H9 (cell line): ENCODE data around the gene TOR1A. TPM values are rescaled to one million over a fixed set of nuclear protein-coding genes. Genes with fewer than 3 reads are reported as not detected.
"Not testable (repeated sequence)": the region's sequence is repeated elsewhere in the genome, so short reads cannot be mapped to it uniquely, and the experiment has no call there.

Experiments used
- DNase-seq: peaks from one replicate; pipeline ENCODE4 v3.0.0-alpha.2; 2017
- H2AFZ ChIP-seq: one replicate; pipeline ENCODE4 v1.6.1; 2013; ENCODE audit warnings: mild to moderate bottlenecking, low read length, control low read depth, moderate library complexity
- H2AK5ac ChIP-seq: 2 replicates; pipeline ENCODE4 v1.6.1; 2013; ENCODE audit warnings: low read length, control low read depth, mixed read lengths; ENCODE audit not compliant: insufficient read length
- H2BK120ac ChIP-seq: one replicate; pipeline ENCODE4 v1.6.1; 2013; ENCODE audit warnings: low read depth, mild to moderate bottlenecking, low read length, control low read depth, inconsistent platforms; ENCODE audit not compliant: poor library complexity, severe bottlenecking
- H2BK12ac ChIP-seq: 2 replicates; pipeline ENCODE4 v1.6.1; 2013; ENCODE audit warnings: low read length, control low read depth, mixed read lengths, low read depth; ENCODE audit not compliant: insufficient read length
- H2BK15ac ChIP-seq: 2 replicates; pipeline ENCODE4 v1.6.1; 2013; ENCODE audit warnings: low read depth, low read length, control low read depth
- H2BK20ac ChIP-seq: one replicate; pipeline ENCODE4 v1.6.1; 2013; ENCODE audit warnings: low read depth, mild to moderate bottlenecking, low read length, control low read depth, inconsistent platforms; ENCODE audit not compliant: poor library complexity, severe bottlenecking
- H2BK5ac ChIP-seq: 2 replicates; pipeline ENCODE4 v1.6.1; 2013; ENCODE audit warnings: low read length, control low read depth, mixed read lengths; ENCODE audit not compliant: insufficient read length
- H3K14ac ChIP-seq: 2 replicates; pipeline ENCODE4 v1.6.1; 2013; ENCODE audit warnings: low read length, control low read depth; ENCODE audit not compliant: insufficient read depth
- H3K18ac ChIP-seq: 2 replicates; pipeline ENCODE4 v1.6.1; 2013; ENCODE audit warnings: low read depth, mild to moderate bottlenecking, mixed read lengths, low read length, control low read depth; ENCODE audit not compliant: insufficient read length
- H3K23ac ChIP-seq: 2 replicates; pipeline ENCODE4 v1.6.1; 2013; ENCODE audit warnings: low read length, control low read depth, mixed read lengths, low read depth; ENCODE audit not compliant: insufficient read length
- H3K23me2 ChIP-seq: 2 replicates; pipeline ENCODE4 v1.6.1; 2013; ENCODE audit warnings: low read depth, mild to moderate bottlenecking, mixed read lengths, low read length, control low read depth; ENCODE audit not compliant: insufficient read length, poor library complexity, severe bottlenecking
- H3K27ac ChIP-seq: 2 replicates; pipeline ENCODE4 v1.5.1; 2013; ENCODE audit warnings: low read length, control low read depth, mixed read lengths, low read depth; ENCODE audit not compliant: insufficient read length
- H3K27me3 ChIP-seq: 2 replicates; pipeline ENCODE4 v1.6.1; 2013; ENCODE audit warnings: low read length, control low read depth, inconsistent platforms; ENCODE audit not compliant: insufficient read depth
- H3K4ac ChIP-seq: 2 replicates; pipeline ENCODE4 v1.6.1; 2013; ENCODE audit warnings: low read depth, mild to moderate bottlenecking, control low read depth, inconsistent platforms, low read length, moderate library complexity
- H3K4me1 ChIP-seq: 2 replicates; pipeline ENCODE4 v1.6.1; 2013; ENCODE audit warnings: low read length, control low read depth, inconsistent platforms; ENCODE audit not compliant: insufficient read depth
- H3K4me2 ChIP-seq: 2 replicates; pipeline ENCODE4 v1.6.1; 2013; ENCODE audit warnings: low read length, control low read depth, mixed read lengths; ENCODE audit not compliant: insufficient read length, insufficient read depth
- H3K56ac ChIP-seq: 2 replicates; pipeline ENCODE4 v1.6.1; 2013; ENCODE audit warnings: low read depth, mild to moderate bottlenecking, mixed read lengths, low read length, control low read depth; ENCODE audit not compliant: insufficient read length
- H3K79me1 ChIP-seq: 2 replicates; pipeline ENCODE4 v1.6.1; 2013; ENCODE audit warnings: low read depth, mild to moderate bottlenecking, moderate library complexity, low read length, control low read depth, inconsistent platforms; ENCODE audit not compliant: insufficient read depth, poor library complexity, severe bottlenecking
- H3K79me2 ChIP-seq: 2 replicates; pipeline ENCODE4 v1.6.1; 2013; ENCODE audit warnings: low read length, control low read depth, inconsistent platforms; ENCODE audit not compliant: insufficient read depth
- H3K9ac ChIP-seq: 2 replicates; pipeline ENCODE4 v1.6.1; 2013; ENCODE audit warnings: low read length, control low read depth, mixed read lengths; ENCODE audit not compliant: insufficient read length; ENCODE audit errors: extremely low read depth
- H3K9me3 ChIP-seq: one replicate; pipeline ENCODE4 v1.6.1; 2013; ENCODE audit warnings: low read depth, low read length, inconsistent platforms; ENCODE audit not compliant: control insufficient read depth
- H3T11ph ChIP-seq: one replicate; pipeline ENCODE4 v1.6.1; 2013; ENCODE audit warnings: mild to moderate bottlenecking, low read length, control low read depth, inconsistent platforms
- H4K20me1 ChIP-seq: one replicate; pipeline ENCODE4 v1.6.1; 2013; ENCODE audit not compliant: control insufficient read depth, insufficient read length, insufficient read depth
- H4K5ac ChIP-seq: 2 replicates; pipeline ENCODE4 v1.6.1; 2013; ENCODE audit warnings: low read depth, mild to moderate bottlenecking, mixed read lengths, low read length, control low read depth; ENCODE audit not compliant: insufficient read length
- H4K8ac ChIP-seq: replicated peaks from 2 replicates; pipeline ENCODE4 v1.6.1; 2013; ENCODE audit warnings: low read length, control low read depth, mixed read lengths, low read depth; ENCODE audit not compliant: insufficient read length
- H4K91ac ChIP-seq: 2 replicates; pipeline ENCODE4 v1.6.1; 2013; ENCODE audit warnings: low read depth, mild to moderate bottlenecking, moderate library complexity, mixed read lengths, low read length, control low read depth; ENCODE audit not compliant: insufficient read length
- H3K27ac Mint-ChIP-seq, 3 experiments: 2 replicates in 2 of 3; 3 replicates in 1 of 3; pipeline ENCODE4 v1.8.0; 2020 to 2021; ENCODE audit warnings: mixed read lengths in 3 of 3, mild to moderate bottlenecking in 1 of 3, moderate library complexity in 1 of 3
- H3K27me3 Mint-ChIP-seq: 2 replicates; pipeline ENCODE4 v1.8.0; 2021; ENCODE audit warnings: low read depth, mild to moderate bottlenecking, moderate library complexity, mixed read lengths
- H3K36me3 Mint-ChIP-seq, 3 experiments: 2 replicates in 2 of 3; 3 replicates in 1 of 3; pipeline ENCODE4 v1.8.0; 2020 to 2021; ENCODE audit warnings: low read depth in 3 of 3, mixed read lengths in 3 of 3; ENCODE audit not compliant: insufficient read depth in 1 of 3
- H3K4me1 Mint-ChIP-seq, 2 experiments: 2 replicates each; pipeline ENCODE4 v1.8.0; 2020; ENCODE audit warnings: mixed read lengths in 2 of 2
- H3K4me3 Mint-ChIP-seq, 2 experiments: 2 replicates in 1 of 2; 3 replicates in 1 of 2; pipeline ENCODE4 v1.8.0; 2020 to 2021; ENCODE audit warnings: mild to moderate bottlenecking in 2 of 2, mixed read lengths in 2 of 2, moderate library complexity in 1 of 2
- H3K9me3 Mint-ChIP-seq, 2 experiments: 2 replicates in 1 of 2; 3 replicates in 1 of 2; pipeline ENCODE4 v1.8.0; 2020; ENCODE audit warnings: mild to moderate bottlenecking in 2 of 2, mixed read lengths in 2 of 2, moderate library complexity in 1 of 2
- CTCF ChIP-seq: fragments of 200-600 bp; sonication (generic); conservative IDR thresholded peaks from 3 replicates; pipeline ENCODE4 v1.8.0; 2021; ENCODE audit warnings: antibody characterized with exemption, mild to moderate bottlenecking
- WGBS: extraction: QIAGEN DNeasy Blood & Tissue Kit; methylation state at CpG from one replicate; pipeline ENCODE4 v1.1.7; 2013; ENCODE audit warnings: missing lambda C conversion rate, low lambda C conversion rate, mixed read lengths; ENCODE audit not compliant: insufficient read length; ENCODE audit errors: extremely low coverage; 5-methylcytosine and 5-hydroxymethylcytosine counted together
- total RNA-seq: library from RNA; stranded (reverse); gene quantifications from 2 replicates; pipeline ENCODE4 v1.2.1, GENCODE V29; 2021

TOR1A gene
- total RNA-seq, 1 experiment from 2014 or later = 60.1 TPM

GRCh38 chr9:129798973-129799372, 25.0 kb downstream of the TOR1A start:
- no peak overlapping the region for H3K18ac ChIP-seq
- H3K27me3 Mint-ChIP-seq = peaks cover 9% of the 10 kb centered on the region
- H2BK12ac ChIP-seq = no peak overlapping the region
- DNase-seq = no peak
- no peak overlapping the region for H3K23ac ChIP-seq
- no peak overlapping the region for H3K27ac Mint-ChIP-seq
- no peak overlapping the region for H3K4me2 ChIP-seq
- H2BK5ac ChIP-seq = no peak overlapping the region
- no peaks in the 10 kb centered on the region for H3K9me3 ChIP-seq
- no peak overlapping the region for H3K56ac ChIP-seq
- H2BK120ac ChIP-seq = no peak overlapping the region
- H2BK15ac ChIP-seq = no peak overlapping the region
- H3K4ac ChIP-seq = no peak overlapping the region
- no peak overlapping the region for H3K9ac ChIP-seq
- no peak overlapping the region for H2AFZ ChIP-seq
- WGBS = no CpG with 5 or more reads among the region's 6 CpGs
- H4K8ac ChIP-seq = no peak overlapping the region
- no peak overlapping the region for H3K27ac ChIP-seq
- no peak overlapping the region for H4K5ac ChIP-seq
- no peaks in the 10 kb centered on the region for H3K27me3 ChIP-seq
- H3K4me1 ChIP-seq = peaks cover 2% of the 10 kb centered on the region; the same call in 1 of the 2 replicates
- no peak for TF ChIP-seq CTCF
- H3K36me3 Mint-ChIP-seq = peaks cover 0 to 2% (median 1%) of the 10 kb centered on the region in 3 experiments; a peak in 3 of 7 replicates
- H3K4me3 Mint-ChIP-seq = no peak overlapping the region
- no peak overlapping the region for H3K14ac ChIP-seq
- H4K91ac ChIP-seq = no peak overlapping the region
- no peaks in the 10 kb centered on the region for H3K79me1 ChIP-seq
- H3K4me1 Mint-ChIP-seq = peaks cover 2 to 5% of the 10 kb centered on the region in 2 experiments
- H3K23me2 ChIP-seq = peaks cover 6% of the 10 kb centered on the region
- peaks cover 0 to 3% of the 10 kb centered on the region in 2 experiments; a peak in 2 of 5 replicates for H3K9me3 Mint-ChIP-seq
- H3K79me2 ChIP-seq = no peaks in the 10 kb centered on the region
- no peak overlapping the region for H2BK20ac ChIP-seq
- H3T11ph ChIP-seq = no peak overlapping the region
- H2AK5ac ChIP-seq = no peak overlapping the region
- no peaks in the 10 kb centered on the region for H4K20me1 ChIP-seq

GRCh38 chr9:129796029-129796428, 27.9 kb downstream of the TOR1A start:
- not testable (repeated sequence) for H3K9me3 Mint-ChIP-seq, H3K27me3 ChIP-seq, H3K4me3 Mint-ChIP-seq, H3K18ac ChIP-seq, H4K91ac ChIP-seq, H3K36me3 Mint-ChIP-seq, H2BK12ac ChIP-seq, H3K27ac ChIP-seq, H4K20me1 ChIP-seq, H3K23ac ChIP-seq, H2AFZ ChIP-seq, H3K23me2 ChIP-seq, H3K56ac ChIP-seq, H2BK15ac ChIP-seq, H4K5ac ChIP-seq, H2BK120ac ChIP-seq, H2BK20ac ChIP-seq, H4K8ac ChIP-seq, H3K79me1 ChIP-seq, H3K9ac ChIP-seq, H3K79me2 ChIP-seq, H3K9me3 ChIP-seq, H3K14ac ChIP-seq, H3K27ac Mint-ChIP-seq, H3K4me2 ChIP-seq, H3T11ph ChIP-seq, H2BK5ac ChIP-seq, H3K4me1 ChIP-seq, DNase-seq, H2AK5ac ChIP-seq, H3K4me1 Mint-ChIP-seq, H3K4ac ChIP-seq
- WGBS = no CpG with 5 or more reads among the region's 2 CpGs
- H3K27me3 Mint-ChIP-seq = peaks cover 12% of the 10 kb centered on the region
